SK-N-SH (cell line): Measurements from ENCODE around the gene CCL15.

Experiments
- EP300 ChIP-seq, 2 experiments: IDR thresholded peaks; 2 replicates each; pipeline versions ENCODE4 v1.4.0 to v1.6.1; 2012; ENCODE audit warnings: borderline replicate concordance in 1 of 2, low read depth in 1 of 2, low read length in 1 of 2
- FOXJ3 ChIP-seq: sonication (generic); formaldehyde crosslinking; IDR thresholded peaks from 2 replicates; pipeline ENCODE4 v1.5.1; 2020; ENCODE audit warnings: mild to moderate bottlenecking, missing genetic modification reagents
- FOXM1 ChIP-seq: IDR thresholded peaks from 2 replicates; pipeline ENCODE4 v1.4.0; 2012; ENCODE audit warnings: low read depth, mild to moderate bottlenecking
- GABPA ChIP-seq: IDR thresholded peaks from 2 replicates; pipeline ENCODE4 v1.4.0; 2012; ENCODE audit warnings: low read depth, mild to moderate bottlenecking
- POLR2AphosphoS5 ChIP-seq: IDR thresholded peaks from 2 replicates; pipeline ENCODE4 v1.6.1; 2012; ENCODE audit warnings: low read depth, low read length
- RAD21 ChIP-seq: IDR thresholded peaks from 2 replicates; pipeline ENCODE4 v1.6.1; 2012; ENCODE audit warnings: mild to moderate bottlenecking, low read length
- RCOR1 ChIP-seq: fragments of 150-350 bp; IDR thresholded peaks from 2 replicates; pipeline ENCODE4 v1.6.1; 2017; ENCODE audit warnings: antibody characterized with exemption, low read length
- TF ChIP-seq, protein P1 (sequence below): fragments of 150-350 bp; IDR thresholded peaks from 2 replicates; pipeline ENCODE4 v1.6.1; 2017; ENCODE audit warnings: antibody characterized with exemption, low read length, low read depth, borderline replicate concordance
- TF ChIP-seq, protein P2 (sequence below): IDR thresholded peaks from 2 replicates; pipeline ENCODE4; 2012
- TF ChIP-seq, protein P3 (sequence below): fragments of 200-600 bp; sonication (generic); IDR thresholded peaks from 2 replicates; pipeline ENCODE4 v1.6.1; 2017; ENCODE audit warnings: antibody characterized with exemption, mild to moderate bottlenecking, moderate library complexity

DNA sequence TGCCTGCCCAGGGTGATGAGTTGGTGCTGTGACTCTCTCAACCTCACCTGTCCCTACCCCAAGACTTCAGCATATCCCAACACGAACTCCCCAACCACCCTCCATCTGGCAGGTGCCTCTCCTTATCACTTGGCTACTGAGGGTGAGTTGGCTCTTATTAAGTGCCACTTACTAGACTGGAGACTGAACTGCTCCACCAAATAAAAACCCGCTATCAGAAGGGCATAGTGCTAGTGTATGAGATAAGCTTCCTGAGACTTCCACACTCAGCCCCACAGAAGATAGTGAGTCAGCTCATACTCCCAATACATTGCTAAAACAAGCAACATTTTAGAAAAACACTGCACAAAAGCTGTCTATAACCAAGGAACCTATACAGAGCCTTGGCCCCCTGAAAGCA, 46.7 kb upstream of the CCL15 start:
- TF ChIP-seq EP300 (IDR thresholded peaks at IDR 0.05; ENCODE audit: borderline replicate concordance in 1 of 2, low read depth in 1 of 2, low read length in 1 of 2), result no peak
- TF ChIP-seq FOXM1, result no peak
- TF ChIP-seq POLR2AphosphoS5, result no peak
- TF ChIP-seq, protein P1, sequence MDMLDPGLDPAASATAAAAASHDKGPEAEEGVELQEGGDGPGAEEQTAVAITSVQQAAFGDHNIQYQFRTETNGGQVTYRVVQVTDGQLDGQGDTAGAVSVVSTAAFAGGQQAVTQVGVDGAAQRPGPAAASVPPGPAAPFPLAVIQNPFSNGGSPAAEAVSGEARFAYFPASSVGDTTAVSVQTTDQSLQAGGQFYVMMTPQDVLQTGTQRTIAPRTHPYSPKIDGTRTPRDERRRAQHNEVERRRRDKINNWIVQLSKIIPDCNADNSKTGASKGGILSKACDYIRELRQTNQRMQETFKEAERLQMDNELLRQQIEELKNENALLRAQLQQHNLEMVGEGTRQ, result no peak
- TF ChIP-seq, protein P2, sequence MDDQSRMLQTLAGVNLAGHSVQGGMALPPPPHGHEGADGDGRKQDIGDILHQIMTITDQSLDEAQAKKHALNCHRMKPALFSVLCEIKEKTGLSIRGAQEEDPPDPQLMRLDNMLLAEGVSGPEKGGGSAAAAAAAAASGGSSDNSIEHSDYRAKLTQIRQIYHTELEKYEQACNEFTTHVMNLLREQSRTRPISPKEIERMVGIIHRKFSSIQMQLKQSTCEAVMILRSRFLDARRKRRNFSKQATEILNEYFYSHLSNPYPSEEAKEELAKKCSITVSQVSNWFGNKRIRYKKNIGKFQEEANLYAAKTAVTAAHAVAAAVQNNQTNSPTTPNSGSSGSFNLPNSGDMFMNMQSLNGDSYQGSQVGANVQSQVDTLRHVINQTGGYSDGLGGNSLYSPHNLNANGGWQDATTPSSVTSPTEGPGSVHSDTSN, result no peak
- no peak for TF ChIP-seq GABPA
- no peak for TF ChIP-seq FOXJ3 (CRISPR knock-in tag)
- TF ChIP-seq, protein P3, sequence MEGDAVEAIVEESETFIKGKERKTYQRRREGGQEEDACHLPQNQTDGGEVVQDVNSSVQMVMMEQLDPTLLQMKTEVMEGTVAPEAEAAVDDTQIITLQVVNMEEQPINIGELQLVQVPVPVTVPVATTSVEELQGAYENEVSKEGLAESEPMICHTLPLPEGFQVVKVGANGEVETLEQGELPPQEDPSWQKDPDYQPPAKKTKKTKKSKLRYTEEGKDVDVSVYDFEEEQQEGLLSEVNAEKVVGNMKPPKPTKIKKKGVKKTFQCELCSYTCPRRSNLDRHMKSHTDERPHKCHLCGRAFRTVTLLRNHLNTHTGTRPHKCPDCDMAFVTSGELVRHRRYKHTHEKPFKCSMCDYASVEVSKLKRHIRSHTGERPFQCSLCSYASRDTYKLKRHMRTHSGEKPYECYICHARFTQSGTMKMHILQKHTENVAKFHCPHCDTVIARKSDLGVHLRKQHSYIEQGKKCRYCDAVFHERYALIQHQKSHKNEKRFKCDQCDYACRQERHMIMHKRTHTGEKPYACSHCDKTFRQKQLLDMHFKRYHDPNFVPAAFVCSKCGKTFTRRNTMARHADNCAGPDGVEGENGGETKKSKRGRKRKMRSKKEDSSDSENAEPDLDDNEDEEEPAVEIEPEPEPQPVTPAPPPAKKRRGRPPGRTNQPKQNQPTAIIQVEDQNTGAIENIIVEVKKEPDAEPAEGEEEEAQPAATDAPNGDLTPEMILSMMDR, result no peak
- no peak for TF ChIP-seq RAD21
- TF ChIP-seq RCOR1, result no peak
